HFFc6 (cell line): ENCODE measurements around the gene NLGN3. TPM values are rescaled to one million over a fixed set of nuclear protein-coding genes. Genes with fewer than 3 reads are reported as not detected.

Source experiments
- DNase-seq: peaks from one replicate; pipeline ENCODE4 v3.0.0-alpha.2; 2018
- H3K27ac Mint-ChIP-seq: 2 replicates; pipeline ENCODE4 v1.8.0; 2020; ENCODE audit warnings: mild to moderate bottlenecking, mixed read lengths
- H3K27me3 Mint-ChIP-seq: 2 replicates; pipeline ENCODE4 v1.8.0; 2021; ENCODE audit warnings: mild to moderate bottlenecking, moderate library complexity, mixed read lengths; ENCODE audit not compliant: insufficient read depth
- H3K36me3 Mint-ChIP-seq: 2 replicates; pipeline ENCODE4 v1.8.0; 2021; ENCODE audit warnings: low read depth, mixed read lengths
- H3K4me1 Mint-ChIP-seq: 2 replicates; pipeline ENCODE4 v1.8.0; 2020; ENCODE audit warnings: low read depth, mixed read lengths
- H3K4me3 Mint-ChIP-seq: 2 replicates; pipeline ENCODE4 v1.8.0; 2020; ENCODE audit warnings: mild to moderate bottlenecking, moderate library complexity, mixed read lengths
- H3K9me3 Mint-ChIP-seq: 2 replicates; pipeline ENCODE4 v1.8.0; 2020; ENCODE audit warnings: mild to moderate bottlenecking, mixed read lengths
- CTCF ChIP-seq: fragments of 200-600 bp; sonication (generic); IDR thresholded peaks from 2 replicates; pipeline ENCODE4 v1.5.0; 2021; ENCODE audit warnings: antibody characterized with exemption, mild to moderate bottlenecking
- total RNA-seq, 6 experiments: library from RNA; stranded (reverse); fragmentation: NEBNext Ultra II Directional; extraction: Animal tissue kit (Norgen Biotek cat#: 25700); gene quantifications; 2 replicates in 1 of 6; 3 replicates in 5 of 6; pipeline ENCODE4 v1.2.3, GENCODE V29; 2021

NLGN3 gene
- total RNA-seq, 6 experiments from 2014 or later, result 0.14 to 0.48 (median 0.29) TPM

- no peak overlapping the region for H3K4me3 Mint-ChIP-seq
- DNase-seq, result no peak
- TF ChIP-seq CTCF, result no peak
- no peak overlapping the region for H3K27ac Mint-ChIP-seq
- H3K36me3 Mint-ChIP-seq, result no peaks in the 10 kb centered on the region
- no peaks in the 10 kb centered on the region for H3K9me3 Mint-ChIP-seq
- peaks cover 16% of the 10 kb centered on the region for H3K27me3 Mint-ChIP-seq
- H3K4me1 Mint-ChIP-seq, result no peaks in the 10 kb centered on the region
Measured at GRCh38 chrX:71166461-71166860, 21.8 kb downstream of the NLGN3 start.

- Mint-ChIP-seq H3K36me3 (no peaks in the 10 kb centered on the region), H3K4me3 (no peak overlapping the region), H3K9me3 (no peaks in the 10 kb centered on the region), H3K27me3 (peaks cover 16% of the 10 kb centered on the region), H3K4me1 (no peaks in the 10 kb centered on the region), H3K27ac (no peak overlapping the region)
- DNase-seq, result no peak
- TF ChIP-seq CTCF, result no peak
Measured at GRCh38 chrX:71167031-71167781, 22.6 kb downstream of the NLGN3 start.

- no peak overlapping the region for H3K27ac Mint-ChIP-seq
- H3K9me3 Mint-ChIP-seq, result no peaks in the 10 kb centered on the region
- DNase-seq, result no peak
- H3K36me3 Mint-ChIP-seq, result no peaks in the 10 kb centered on the region
- no peak overlapping the region for H3K4me3 Mint-ChIP-seq
- no peaks in the 10 kb centered on the region for H3K4me1 Mint-ChIP-seq
- H3K27me3 Mint-ChIP-seq, result peaks cover 9% of the 10 kb centered on the region
- TF ChIP-seq CTCF, result no peak
Measured at GRCh38 chrX:71168134-71168533, 23.5 kb downstream of the NLGN3 start.

- Mint-ChIP-seq H3K9me3 (no peaks in the 10 kb centered on the region), H3K36me3 (no peaks in the 10 kb centered on the region)
- TF ChIP-seq CTCF, result no peak
Measured at GRCh38 chrX:71169586-71169985, 24.9 kb downstream of the NLGN3 start.

GRCh38 chrX:71170660-71171059 is 26.0 kb downstream of the NLGN3 start:
- DNase-seq, result no peak
- Mint-ChIP-seq H3K27me3 (peaks cover 7% of the 10 kb centered on the region), H3K4me3 (no peak overlapping the region), H3K9me3 (no peaks in the 10 kb centered on the region), H3K36me3 (no peaks in the 10 kb centered on the region), H3K27ac (no peak overlapping the region), H3K4me1 (no peaks in the 10 kb centered on the region)
- TF ChIP-seq CTCF, result no peak

More at GRCh38 chrX:71169586-71169985, 24.9 kb downstream of the NLGN3 start:
- H3K27me3 Mint-ChIP-seq, result peaks cover 7% of the 10 kb centered on the region
- H3K27ac Mint-ChIP-seq, result no peak overlapping the region
- no peak for DNase-seq
- H3K4me1 Mint-ChIP-seq, result no peaks in the 10 kb centered on the region
- no peak overlapping the region for H3K4me3 Mint-ChIP-seq
